Stimulated activated CD4-positive, alpha-beta T cell treated with anti-CD3 and anti-CD28 coated beads, Interleukin-15, amount 100 ng/mL, for 24 hours (primary cell): ENCODE results near the gene YTHDC1.
"Not testable (repeated sequence)": the region's sequence is repeated elsewhere in the genome, so short reads cannot be mapped to it uniquely, and the experiment has no call there.

Experiments
- DNase-seq: peaks from one replicate; pipeline ENCODE4 v3.0.0-alpha.2; 2020

YTHDC1 gene

DNA sequence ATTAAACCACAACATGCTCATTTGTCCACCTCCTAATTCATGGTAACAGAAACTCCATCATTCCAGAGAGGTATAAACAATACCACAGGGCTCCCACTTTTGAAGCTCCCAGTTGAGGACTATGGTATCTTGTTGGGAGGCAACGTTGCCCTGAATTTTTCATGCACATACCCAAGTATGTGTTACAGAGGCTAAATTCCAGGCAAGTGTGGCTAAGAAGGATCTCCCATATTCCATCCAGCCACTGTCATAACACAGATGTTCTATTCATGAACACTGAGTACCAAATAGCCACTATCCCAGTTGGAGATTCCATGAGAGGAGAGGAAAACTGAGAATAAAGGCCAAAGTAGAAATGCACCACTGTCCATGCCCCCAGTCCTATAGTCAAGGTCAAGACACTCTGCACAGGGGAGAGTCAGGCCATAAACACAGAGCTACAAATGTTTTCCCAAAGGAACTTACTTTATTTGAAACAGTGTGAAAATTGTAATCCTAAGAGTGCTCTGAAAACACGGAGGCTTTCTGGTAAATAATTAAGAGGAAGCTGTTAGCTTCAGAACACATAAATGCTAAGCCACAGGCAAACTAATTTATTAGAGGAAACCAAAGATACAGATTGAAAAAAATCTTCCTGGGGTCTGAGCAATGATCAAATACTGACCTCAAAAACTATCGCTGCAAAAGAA is 62.0 kb downstream of the YTHDC1 start:
- DNase-seq = no peak

DNA sequence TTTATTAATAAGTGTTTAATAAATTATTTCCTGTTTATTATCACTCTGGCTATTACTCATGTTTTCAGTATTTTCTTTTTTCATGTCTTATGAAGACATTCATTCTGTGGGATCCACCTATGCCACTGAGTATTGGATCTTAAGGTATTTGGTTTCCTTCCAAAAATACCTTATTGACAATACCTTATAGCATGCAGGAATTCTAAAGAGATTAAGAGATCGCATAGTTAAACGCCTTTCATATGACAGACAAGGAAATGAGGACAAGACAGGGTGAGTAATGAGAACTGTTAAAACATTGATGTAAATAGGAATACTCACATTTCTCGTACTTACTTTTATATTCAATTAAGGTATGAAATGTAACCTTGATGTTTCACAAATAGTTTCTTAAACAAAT is 66.2 kb downstream of the YTHDC1 start:
- no peak for DNase-seq

DNA sequence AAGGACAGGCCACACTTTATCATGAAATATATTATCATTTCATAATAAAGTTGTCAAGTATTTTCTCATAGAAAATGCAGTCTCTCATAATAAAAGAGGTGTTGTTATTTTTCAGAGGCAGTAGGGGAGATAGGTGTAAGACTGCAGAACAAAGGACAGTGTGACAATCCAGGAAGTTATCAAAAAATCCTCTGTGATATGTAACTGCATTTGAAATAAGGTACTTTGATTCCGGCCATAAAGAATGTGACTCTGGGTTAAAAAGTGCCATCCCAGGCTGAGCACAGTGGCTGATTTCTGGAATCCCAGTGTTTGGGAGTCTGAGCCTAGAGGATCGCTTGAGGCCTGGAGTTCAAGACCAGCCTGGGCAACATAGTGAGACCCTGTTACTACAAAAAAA is 66.8 kb downstream of the YTHDC1 start:
- no peak for DNase-seq

DNA sequence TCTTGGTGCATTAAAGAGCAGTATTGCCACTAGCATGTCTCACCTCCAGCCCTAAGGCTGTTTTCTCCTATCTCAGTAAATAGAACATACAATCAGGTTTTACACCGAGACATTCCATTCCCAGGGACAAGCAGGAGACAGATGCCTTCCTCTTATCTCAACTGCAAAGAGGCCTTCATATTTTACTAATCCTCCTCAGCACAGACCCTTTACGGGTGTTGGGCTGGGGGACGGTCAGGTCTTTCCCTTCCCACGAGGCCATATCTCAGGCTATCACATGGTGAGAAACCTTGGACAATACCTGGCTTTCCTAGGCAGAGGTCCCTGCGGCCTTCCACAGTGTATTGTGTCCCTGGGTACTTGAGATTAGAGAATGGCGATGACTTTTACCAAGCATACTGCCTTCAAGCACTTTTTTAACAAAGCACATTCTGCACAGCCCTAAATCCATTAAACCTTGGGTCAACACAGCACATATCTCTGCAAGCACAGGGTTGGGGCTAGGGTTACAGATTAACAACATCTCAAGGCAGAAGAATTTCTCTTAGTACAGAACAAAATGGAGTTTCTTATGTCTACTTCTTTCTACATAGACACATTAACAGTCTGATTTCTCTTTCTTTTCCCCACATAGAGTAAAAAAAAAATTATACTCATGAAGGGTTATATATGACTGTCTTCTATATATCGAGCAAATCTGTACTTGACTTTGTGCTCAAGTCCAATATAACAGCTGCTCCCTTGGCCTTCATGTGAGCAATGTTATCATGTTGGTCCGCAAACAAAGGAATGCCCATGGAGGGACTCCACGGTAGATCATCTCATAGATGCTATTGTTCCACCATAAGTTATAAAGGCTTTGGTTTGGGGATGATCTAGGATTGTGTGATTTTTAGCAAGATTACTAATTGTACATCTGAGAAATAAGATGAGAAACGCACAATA is 67.8 kb downstream of the YTHDC1 start:
- DNase-seq = not testable (repeated sequence)

DNA sequence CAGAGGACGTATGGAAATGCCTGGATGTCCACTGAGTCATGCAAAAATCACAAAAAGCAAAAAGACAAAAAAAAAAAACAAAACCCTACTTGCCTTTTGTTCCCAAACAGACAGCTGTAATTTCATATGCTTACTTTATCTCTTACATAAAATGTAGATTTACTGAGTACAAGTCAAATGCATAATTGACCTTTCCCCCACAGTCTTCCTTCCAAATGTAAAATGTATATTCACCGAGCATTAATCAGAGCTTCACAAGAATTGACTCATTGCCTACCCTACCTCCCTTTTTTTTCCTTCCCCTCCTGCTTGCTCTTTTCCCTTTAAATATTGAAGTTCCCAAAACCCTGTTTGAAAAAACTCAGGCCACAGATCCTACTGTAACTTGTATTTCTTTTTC is 71.9 kb downstream of the YTHDC1 start:
- no peak for DNase-seq

DNA sequence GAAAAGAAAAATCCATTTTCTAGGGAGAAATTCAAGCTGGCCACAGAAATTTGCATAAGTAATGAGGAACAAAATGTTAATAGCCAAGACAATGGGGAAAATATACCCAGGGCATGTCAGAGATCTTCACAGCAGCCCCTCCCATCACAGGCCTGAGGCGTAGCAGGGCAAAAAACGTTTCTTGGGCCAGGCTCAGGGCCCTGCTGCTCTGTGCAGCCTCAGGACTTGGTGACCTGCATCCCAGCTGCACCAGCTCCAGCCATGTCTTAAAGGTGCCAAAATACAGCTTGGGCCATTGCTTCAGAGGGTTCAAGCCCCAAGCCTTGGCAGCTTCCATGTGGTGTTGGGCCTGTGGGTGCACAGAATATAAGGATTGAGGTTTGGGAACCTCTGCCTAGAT is 72.3 kb downstream of the YTHDC1 start:
- DNase-seq = no peak

DNA sequence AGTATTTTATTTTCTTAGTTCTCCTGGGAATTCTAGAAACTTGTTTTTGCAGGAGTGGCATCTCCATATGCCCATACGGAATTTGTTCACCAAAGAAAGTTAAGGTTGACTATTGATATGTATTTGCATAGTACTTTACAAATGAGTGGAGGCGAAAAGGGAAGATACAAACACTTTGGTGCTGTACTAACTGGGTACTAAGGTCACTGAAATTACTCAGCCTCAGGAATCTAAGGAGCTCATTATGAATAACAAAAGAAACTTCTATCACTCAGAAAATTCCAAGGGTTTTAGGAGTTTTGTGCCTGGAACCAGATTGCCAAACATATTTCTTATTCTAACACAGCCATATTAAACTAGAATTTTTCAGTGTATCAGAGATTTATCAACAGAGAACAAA is 77.0 kb downstream of the YTHDC1 start:
- no peak for DNase-seq

DNA sequence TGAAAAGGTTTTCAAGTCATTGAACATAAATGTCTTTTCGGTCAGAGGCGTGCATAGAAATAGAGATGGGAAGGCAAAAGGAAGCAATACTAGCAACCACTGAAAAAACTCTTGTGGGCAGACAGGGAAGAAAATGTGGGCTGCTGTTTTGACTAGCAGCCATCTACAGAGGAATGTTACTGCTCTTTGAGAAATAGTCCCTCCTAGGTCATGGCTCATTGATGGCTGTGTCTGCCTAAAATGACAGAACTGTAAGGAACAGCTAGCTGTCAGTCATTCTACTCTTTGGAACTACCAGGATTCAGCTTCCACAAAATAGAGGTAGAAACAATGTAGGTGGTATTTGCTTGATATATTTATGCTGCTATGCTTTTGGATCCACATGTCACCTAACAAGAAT is 77.5 kb downstream of the YTHDC1 start:
- DNase-seq = no peak

DNA sequence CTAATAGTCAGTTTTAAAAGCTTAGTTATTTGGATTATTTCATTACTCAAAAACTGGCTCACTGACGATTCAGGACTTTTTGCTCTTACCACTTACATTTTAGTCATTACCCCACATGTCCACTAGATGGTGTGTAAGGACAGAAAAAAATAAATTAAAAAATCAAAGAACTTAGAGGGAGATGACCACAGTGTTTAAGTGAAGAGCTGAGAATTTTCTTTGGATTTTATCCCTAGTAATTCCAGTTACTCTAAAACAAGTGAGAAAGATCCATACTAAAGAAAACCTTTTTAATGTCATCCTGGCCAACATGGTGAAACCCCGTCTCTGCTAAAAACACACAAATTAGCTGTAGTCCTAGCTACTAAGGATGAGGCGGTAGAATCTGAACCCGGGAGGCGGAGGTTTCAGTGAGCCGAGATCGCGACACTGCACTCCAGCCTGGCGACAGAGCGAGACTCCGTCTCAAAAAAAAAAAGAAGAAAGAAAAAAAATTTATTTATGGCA is 78.0 kb downstream of the YTHDC1 start:
- no peak for DNase-seq

DNA sequence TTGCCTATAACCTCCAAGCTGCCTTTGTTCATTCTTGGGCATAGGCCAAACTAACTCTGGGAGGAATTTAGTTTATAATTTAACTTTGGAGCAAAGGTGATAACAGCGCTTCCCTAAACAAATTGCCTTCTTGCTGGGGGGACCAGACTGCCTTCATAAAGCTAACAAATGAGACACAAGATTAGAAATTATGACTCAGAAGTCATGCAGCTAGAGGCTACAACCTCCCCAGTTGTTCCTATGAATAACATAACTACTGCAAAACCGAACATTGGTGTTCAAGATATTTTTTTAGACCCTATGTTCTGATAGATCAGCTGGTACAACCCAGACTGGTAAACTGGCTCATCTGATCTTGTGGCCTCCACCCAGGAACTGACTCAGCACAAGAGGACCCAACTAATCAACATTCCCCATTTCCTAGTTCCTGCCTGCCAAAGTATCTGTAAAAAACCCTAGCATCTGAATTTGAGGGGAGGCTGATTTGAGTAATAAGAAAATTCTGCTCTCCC is 82.4 kb downstream of the YTHDC1 start:
- no peak for DNase-seq

DNA sequence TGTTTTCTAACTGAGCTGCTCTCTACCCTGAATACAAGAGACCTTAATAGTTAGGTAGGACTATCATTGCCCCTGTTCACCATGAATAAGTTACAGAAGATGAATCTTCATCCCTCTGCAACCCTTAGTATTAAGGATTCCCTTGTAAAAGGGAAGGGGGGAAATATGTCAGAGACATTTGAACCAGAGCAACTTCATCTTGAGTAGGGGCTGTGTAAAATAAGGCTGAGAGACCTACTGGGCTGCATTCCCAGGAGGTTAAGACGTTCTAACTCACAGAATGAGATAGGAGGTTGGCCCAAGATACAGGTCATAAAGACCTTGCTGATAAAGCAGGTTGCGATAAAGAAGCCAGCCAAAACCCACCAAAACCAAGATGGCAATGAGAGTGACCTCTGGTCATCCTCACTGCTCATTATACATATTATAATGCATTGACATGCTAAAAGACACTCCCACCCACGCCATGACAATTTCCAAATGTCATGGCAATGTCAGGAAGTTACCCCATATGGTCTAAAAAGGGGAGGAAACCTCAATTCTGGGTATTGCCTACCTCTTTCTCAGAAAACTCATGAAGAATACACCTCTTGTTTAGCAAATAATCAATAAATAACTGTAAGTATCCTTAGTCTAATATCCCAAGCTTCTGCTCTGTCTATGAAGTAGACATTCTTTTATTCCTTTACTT is 84.9 kb downstream of the YTHDC1 start:
- no peak for DNase-seq
